ENCODE results near the gene HECW1.

- TF ChIP-seq, protein P1, sequence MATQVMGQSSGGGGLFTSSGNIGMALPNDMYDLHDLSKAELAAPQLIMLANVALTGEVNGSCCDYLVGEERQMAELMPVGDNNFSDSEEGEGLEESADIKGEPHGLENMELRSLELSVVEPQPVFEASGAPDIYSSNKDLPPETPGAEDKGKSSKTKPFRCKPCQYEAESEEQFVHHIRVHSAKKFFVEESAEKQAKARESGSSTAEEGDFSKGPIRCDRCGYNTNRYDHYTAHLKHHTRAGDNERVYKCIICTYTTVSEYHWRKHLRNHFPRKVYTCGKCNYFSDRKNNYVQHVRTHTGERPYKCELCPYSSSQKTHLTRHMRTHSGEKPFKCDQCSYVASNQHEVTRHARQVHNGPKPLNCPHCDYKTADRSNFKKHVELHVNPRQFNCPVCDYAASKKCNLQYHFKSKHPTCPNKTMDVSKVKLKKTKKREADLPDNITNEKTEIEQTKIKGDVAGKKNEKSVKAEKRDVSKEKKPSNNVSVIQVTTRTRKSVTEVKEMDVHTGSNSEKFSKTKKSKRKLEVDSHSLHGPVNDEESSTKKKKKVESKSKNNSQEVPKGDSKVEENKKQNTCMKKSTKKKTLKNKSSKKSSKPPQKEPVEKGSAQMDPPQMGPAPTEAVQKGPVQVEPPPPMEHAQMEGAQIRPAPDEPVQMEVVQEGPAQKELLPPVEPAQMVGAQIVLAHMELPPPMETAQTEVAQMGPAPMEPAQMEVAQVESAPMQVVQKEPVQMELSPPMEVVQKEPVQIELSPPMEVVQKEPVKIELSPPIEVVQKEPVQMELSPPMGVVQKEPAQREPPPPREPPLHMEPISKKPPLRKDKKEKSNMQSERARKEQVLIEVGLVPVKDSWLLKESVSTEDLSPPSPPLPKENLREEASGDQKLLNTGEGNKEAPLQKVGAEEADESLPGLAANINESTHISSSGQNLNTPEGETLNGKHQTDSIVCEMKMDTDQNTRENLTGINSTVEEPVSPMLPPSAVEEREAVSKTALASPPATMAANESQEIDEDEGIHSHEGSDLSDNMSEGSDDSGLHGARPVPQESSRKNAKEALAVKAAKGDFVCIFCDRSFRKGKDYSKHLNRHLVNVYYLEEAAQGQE (IDR thresholded peaks at IDR 0.05; ENCODE audit: insufficient read depth in 1 of 2, low read depth in 2 of 2, low read length in 2 of 2) = no peak
- TF ChIP-seq POLR2AphosphoS5 (IDR thresholded peaks at IDR 0.05; ENCODE audit: low read depth, low read length) (no peak), TAF1 (IDR thresholded peaks at IDR 0.05; ENCODE audit: borderline replicate concordance, insufficient read depth, low read length) (no peak), SIN3A (IDR thresholded peaks at IDR 0.05; ENCODE audit: borderline replicate concordance, insufficient read depth, low read length) (no peak)
Measured at GRCh38 chr7:43505412-43505811, 393.0 kb downstream of the HECW1 start.
